A549 (cell line): Measurements from ENCODE around the gene LPCAT1. TPM values are rescaled to one million over a fixed set of nuclear protein-coding genes. Genes with fewer than 3 reads are reported as not detected.

ENCODE experiments used
- ATAC-seq, 2 experiments: fragments of 200-7000 bp in 1 of 2; fragments of >200 bp in 1 of 2; cut with Nextera tagmentation in 1 of 2; cut with Tn5 transposase in 1 of 2; 3 replicates each; pipeline versions ENCODE4 v1.8.0 to v1.9.1; 2018 to 2020; ENCODE audit warnings: mild to moderate bottlenecking in 1 of 2, moderate library complexity in 1 of 2
- CTCF ChIA-PET: fragments of 300-600 bp; sonication (Branson Sonifier 250); formaldehyde crosslinking; extraction: SDS; loops from one replicate; lab custom pipeline; 2021; ENCODE audit warnings: antibody characterized with exemption, inconsistent platforms; lab: Yijun Ruan, JAX
- POLR2A ChIA-PET: fragments of 350-600 bp; formaldehyde crosslinking; extraction: SDS; loops from one replicate; lab custom pipeline; 2021; ENCODE audit warnings: antibody characterized with exemption, inconsistent platforms; lab: Yijun Ruan, JAX
- DNase-seq, 2 experiments: peaks; one replicate each; pipeline versions ENCODE4 v3.0.0 to v3.0.0-alpha.2; 2011 to 2016; ENCODE audit warnings: low read depth in 1 of 2, low spot score in 1 of 2
- FAIRE-seq: peaks from 2 replicates; lab custom pipeline; 2011; peaks lifted over from hg19 to GRCh38; lab: Jason Lieb, UNC
- H3K27ac ChIP-seq, 2 experiments: fragments of >200 bp; sonication (Bioruptor Twin); formaldehyde crosslinking; 3 replicates each; pipeline ENCODE4 v1.5.1; 2016 to 2017
- H3K4me1 ChIP-seq: fragments of >200 bp; sonication (Bioruptor Twin); formaldehyde crosslinking; 3 replicates; pipeline ENCODE4 v1.6.1; 2016
- H3K4me2 ChIP-seq: fragments of >200 bp; sonication (Bioruptor Twin); formaldehyde crosslinking; 3 replicates; pipeline ENCODE4 v1.6.1; 2016
- H3K4me3 ChIP-seq: fragments of >200 bp; sonication (Bioruptor Twin); formaldehyde crosslinking; 3 replicates; pipeline ENCODE4 v1.5.1; 2016
- H3K9me3 ChIP-seq: fragments of >200 bp; sonication (Bioruptor Twin); formaldehyde crosslinking; 3 replicates; pipeline ENCODE4 v1.6.1; 2016
- BHLHE40 ChIP-seq: IDR thresholded peaks from 2 replicates; pipeline ENCODE4 v1.6.1; 2012; ENCODE audit warnings: low read depth, low read length, inconsistent platforms
- CHD2 ChIP-seq: fragments of 150-350 bp; IDR thresholded peaks from 2 replicates; pipeline ENCODE4 v1.6.1; 2014; ENCODE audit warnings: low read length; ENCODE audit not compliant: partially characterized antibody
- CHD4 ChIP-seq: fragments of 200-600 bp; sonication (generic); IDR thresholded peaks from 2 replicates; pipeline ENCODE4 v1.6.1; 2016; ENCODE audit warnings: antibody characterized with exemption, mild to moderate bottlenecking, borderline replicate concordance
- CTCF ChIP-seq: fragments of >200 bp; sonication (Bioruptor Twin); formaldehyde crosslinking; IDR thresholded peaks from 3 replicates; pipeline ENCODE4 v1.5.1; 2016
- E2F6 ChIP-seq: IDR thresholded peaks from 2 replicates; pipeline ENCODE4 v1.6.1; 2012; ENCODE audit warnings: low read depth, borderline replicate concordance
- ELK1 ChIP-seq: fragments of 150-350 bp; IDR thresholded peaks from 2 replicates; pipeline ENCODE4 v1.6.1; 2014; ENCODE audit warnings: low read depth, mild to moderate bottlenecking, low read length
- ESRRA ChIP-seq: fragments of 150-350 bp; IDR thresholded peaks from 2 replicates; pipeline ENCODE4 v1.6.1; 2014; ENCODE audit warnings: mild to moderate bottlenecking, low read length, borderline replicate concordance
- FOSB ChIP-seq: fragments of 250-450 bp; sonication (Bioruptor Pico); IDR thresholded peaks from 2 replicates; pipeline ENCODE4 v1.5.0; 2020; ENCODE audit warnings: mild to moderate bottlenecking, moderate library complexity
- FOXS1 ChIP-seq: fragments of 250-450 bp; sonication (Bioruptor Pico); IDR thresholded peaks from 2 replicates; pipeline ENCODE4 v1.5.0; 2020; ENCODE audit warnings: mild to moderate bottlenecking, moderate library complexity
- GATA3 ChIP-seq: IDR thresholded peaks from 2 replicates; pipeline ENCODE4 v1.6.1; 2012; ENCODE audit warnings: borderline replicate concordance
- HDAC2 ChIP-seq: fragments of 200-600 bp; sonication (generic); IDR thresholded peaks from 2 replicates; pipeline ENCODE4 v1.6.1; 2016
- HEYL ChIP-seq: fragments of 250-450 bp; sonication (Bioruptor Pico); IDR thresholded peaks from 2 replicates; pipeline ENCODE4 v1.8.0; 2021; ENCODE audit warnings: mild to moderate bottlenecking, moderate library complexity
- HOXA7 ChIP-seq: fragments of 250-450 bp; sonication (Bioruptor Pico); IDR thresholded peaks from 2 replicates; pipeline ENCODE4 v1.5.0; 2020; ENCODE audit warnings: mild to moderate bottlenecking, moderate library complexity
- HOXB13 ChIP-seq: fragments of 250-450 bp; sonication (Bioruptor Pico); IDR thresholded peaks from 2 replicates; pipeline ENCODE4 v1.5.0; 2020; ENCODE audit warnings: low read depth, mild to moderate bottlenecking, moderate library complexity
- HOXB5 ChIP-seq: fragments of 250-450 bp; sonication (Bioruptor Pico); IDR thresholded peaks from 2 replicates; pipeline ENCODE4 v1.5.0; 2020; ENCODE audit warnings: mild to moderate bottlenecking, moderate library complexity
- KDM1A ChIP-seq: fragments of 200-600 bp; sonication (generic); IDR thresholded peaks from 2 replicates; pipeline ENCODE4 v1.6.1; 2016; ENCODE audit warnings: low read depth, mild to moderate bottlenecking
- MAX ChIP-seq: IDR thresholded peaks from 2 replicates; pipeline ENCODE4 v1.6.1; 2012
- MAZ ChIP-seq: fragments of 150-350 bp; IDR thresholded peaks from 2 replicates; pipeline ENCODE4 v1.6.1; 2014; ENCODE audit warnings: antibody characterized with exemption, low read depth, low read length, borderline replicate concordance
- MYC ChIP-seq: IDR thresholded peaks from 2 replicates; pipeline ENCODE4 v1.6.1; 2012; ENCODE audit warnings: mild to moderate bottlenecking, inconsistent platforms, low read length, improper control_type of control experiment, borderline replicate concordance
- NFE2L2 ChIP-seq: fragments of 150-350 bp; conservative IDR thresholded peaks from 2 replicates; pipeline ENCODE4 v1.6.1; 2014; ENCODE audit warnings: low read length
- NR3C1 ChIP-seq: fragments of >200 bp; sonication (Bioruptor Twin); formaldehyde crosslinking; IDR thresholded peaks from 3 replicates; pipeline ENCODE4 v1.6.1; 2017
- PBX3 ChIP-seq: IDR thresholded peaks from 2 replicates; pipeline ENCODE4 v1.6.1; 2012
- POLR2AphosphoS2 ChIP-seq: conservative IDR thresholded peaks from 2 replicates; pipeline ENCODE4 v1.6.1; 2012; ENCODE audit warnings: low read length, improper control_type of control experiment, inconsistent platforms
- RCOR1 ChIP-seq: fragments of 150-350 bp; IDR thresholded peaks from 2 replicates; pipeline ENCODE4 v1.6.1; 2014; ENCODE audit warnings: antibody characterized with exemption, low read length, low read depth
- REST ChIP-seq: fragments of 200-600 bp; sonication (generic); IDR thresholded peaks from 2 replicates; pipeline ENCODE4 v1.6.1; 2016; ENCODE audit warnings: antibody characterized with exemption, mild to moderate bottlenecking, moderate library complexity
- RFX5 ChIP-seq: fragments of 450-650 bp; IDR thresholded peaks from 2 replicates; pipeline ENCODE4 v1.7.1; 2014; ENCODE audit warnings: antibody characterized with exemption, mild to moderate bottlenecking, moderate library complexity
- SMC3 ChIP-seq: fragments of >200 bp; sonication (Bioruptor Twin); formaldehyde crosslinking; IDR thresholded peaks from 3 replicates; pipeline ENCODE4 v1.6.1; 2018; ENCODE audit warnings: inconsistent platforms
- TP53 ChIP-seq: fragments of 250-450 bp; sonication (Bioruptor Pico); IDR thresholded peaks from 2 replicates; pipeline ENCODE4 v1.5.0; 2021; ENCODE audit warnings: mild to moderate bottlenecking, moderate library complexity
- ZNF302 ChIP-seq: fragments of 250-450 bp; sonication (Bioruptor Pico); IDR thresholded peaks from 2 replicates; pipeline ENCODE4 v1.9.0; 2021; ENCODE audit warnings: inconsistent platforms, mild to moderate bottlenecking, moderate library complexity
- ZSCAN20 ChIP-seq: fragments of 250-450 bp; sonication (Bioruptor Pico); IDR thresholded peaks from 2 replicates; pipeline ENCODE4 v1.8.0; 2022; ENCODE audit warnings: mild to moderate bottlenecking, moderate library complexity
- WGBS: methylation state at CpG from one replicate; pipeline ENCODE4 v1.1.6; 2017; ENCODE audit errors: missing lambda C conversion rate; 5-methylcytosine and 5-hydroxymethylcytosine counted together
- polyA plus RNA-seq, 4 experiments: library from polyadenylated mRNA; depleted of rRNA in 3 of 4; stranded (reverse); fragments of >200 nt; fragmentation: RNase III in 1 of 4; extraction: RNeasy Plus Mini Kit Qiagen cat#74134 plus additional on column Dnase treatment in 1 of 4; gene quantifications; 2 replicates in 3 of 4; 3 replicates in 1 of 4; pipeline ENCODE4 v1.2.3, GENCODE V29; 2011 to 2017

LPCAT1 gene
- polyA plus RNA-seq, 2 of the 4 experiments (the other 2 are of a cell fraction), result 22.9 to 74.9 TPM

GRCh38 chr5:1511651-1512540, 11.9 kb downstream of the LPCAT1 start (continued):
- TF ChIP-seq REST (no peak), BHLHE40 (no peak), POLR2AphosphoS2 (no peak), HOXA7 (CRISPR knock-in tag) (no peak), MAZ (no peak), HOXB5 (CRISPR knock-in tag) (no peak), TP53 (CRISPR knock-in tag) (no peak), CTCF (peak; percentile 24; the same call in 1 of the 3 replicates), KDM1A (no peak), ESRRA (no peak), CHD4 (no peak), FOSB (CRISPR knock-in tag) (no peak), E2F6 (no peak), HEYL (CRISPR knock-in tag) (no peak), SMC3 (peak; percentile 55)

GRCh38 chr5:1511048-1511447, 12.7 kb downstream of the LPCAT1 start:
- Histone ChIP-seq H3K4me3 (no peak overlapping the region), H3K4me1 (peaks cover 43% of the 10 kb centered on the region), H3K9me3 (no peaks in the 10 kb centered on the region), H3K4me2 (no peak overlapping the region), H3K27ac (no peak overlapping the region)
- CTCF ChIA-PET, result interaction anchor here (0.9 to 2.6 kb wide), 8 partner anchors 14 to 132 kb away, joined by 3 to 9 read pairs (median 4); no protein-coding TSS in a partner anchor
- FAIRE-seq (no peak), ATAC-seq (no peak), DNase-seq (no peak)
- 98% methylated on average over 18 of the region's 20 CpGs for WGBS
- POLR2A ChIA-PET, result interaction anchor here (0.9 kb wide), 1 partner anchor 123 kb away, joined by 3 read pairs; no protein-coding TSS in a partner anchor
- TF ChIP-seq HOXB13 (CRISPR knock-in tag), result no peak
- TF ChIP-seq MAX, result no peak
- TF ChIP-seq POLR2AphosphoS2, result no peak
- TF ChIP-seq CHD2, result no peak
- no peak for TF ChIP-seq ESRRA
- no peak for TF ChIP-seq NFE2L2
- TF ChIP-seq RCOR1, result no peak
- no peak for TF ChIP-seq FOXS1 (CRISPR knock-in tag)
- TF ChIP-seq MYC, result no peak
- no peak for TF ChIP-seq GATA3
- TF ChIP-seq ELK1, result no peak
- no peak for TF ChIP-seq RFX5
- TF ChIP-seq ZSCAN20 (CRISPR knock-in tag), result no peak
- no peak for TF ChIP-seq NR3C1
- TF ChIP-seq ZNF302, result no peak
- no peak for TF ChIP-seq HDAC2
- no peak for TF ChIP-seq PBX3
